Fibroblast of skin of left biceps (primary cell): ENCODE measurements around the gene EVA1A.

Experiments
- DNase-seq, 2 experiments: peaks; one replicate each; pipeline ENCODE4 v3.0.0-alpha.2; 2013; ENCODE audit warnings: low read depth in 2 of 2

Gene EVA1A

GRCh38 chr2:75563591-75563990, 2.9 kb upstream of the EVA1A start:
- no peak for DNase-seq

GRCh38 chr2:75562513-75562864, 1.8 kb upstream of the EVA1A start:
- no peak for DNase-seq

GRCh38 chr2:75561566-75562512, 1.1 kb upstream of the EVA1A start:
- no peak for DNase-seq

- no peak for DNase-seq
Observed at GRCh38 chr2:75560022-75560767, 544 bp downstream of the EVA1A start.

GRCh38 chr2:75559680-75560021, 1.1 kb downstream of the EVA1A start:
- no peak for DNase-seq

- DNase-seq = peak; percentile 61 to 63
Observed at GRCh38 chr2:75558786-75559679, 1.7 kb downstream of the EVA1A start.

GRCh38 chr2:75558136-75558535, 2.6 kb downstream of the EVA1A start:
- DNase-seq = no peak

GRCh38 chr2:75557474-75558133, 3.1 kb downstream of the EVA1A start:
- DNase-seq = no peak

- DNase-seq = no peak
Observed at GRCh38 chr2:75556679-75557366, 3.9 kb downstream of the EVA1A start.

- no peak for DNase-seq
Observed at GRCh38 chr2:75555701-75556100, 5.0 kb downstream of the EVA1A start.

- DNase-seq = no peak
Observed at GRCh38 chr2:75553935-75554531, 6.7 kb downstream of the EVA1A start.

- DNase-seq = no peak
Observed at GRCh38 chr2:75552222-75552621, 8.5 kb downstream of the EVA1A start.

- no peak for DNase-seq
Observed at GRCh38 chr2:75551434-75551833, 9.3 kb downstream of the EVA1A start.

- no peak for DNase-seq
Observed at GRCh38 chr2:75549401-75550253, 11.1 kb downstream of the EVA1A start.

GRCh38 chr2:75548036-75548573, 12.6 kb downstream of the EVA1A start:
- no peak for DNase-seq

GRCh38 chr2:75547345-75548035, 13.2 kb downstream of the EVA1A start:
- DNase-seq = no peak

GRCh38 chr2:75545922-75546321, 14.8 kb downstream of the EVA1A start:
- DNase-seq = no peak

GRCh38 chr2:75545387-75545786, 15.4 kb downstream of the EVA1A start:
- DNase-seq = no peak

GRCh38 chr2:75543446-75543845, 17.3 kb downstream of the EVA1A start:
- no peak for DNase-seq
